Measurements from ENCODE around the gene GNE.
"Not testable (repeated sequence)": the region's sequence is repeated elsewhere in the genome, so short reads cannot be mapped to it uniquely, and the experiment has no call there.

The GNE gene

DNA sequence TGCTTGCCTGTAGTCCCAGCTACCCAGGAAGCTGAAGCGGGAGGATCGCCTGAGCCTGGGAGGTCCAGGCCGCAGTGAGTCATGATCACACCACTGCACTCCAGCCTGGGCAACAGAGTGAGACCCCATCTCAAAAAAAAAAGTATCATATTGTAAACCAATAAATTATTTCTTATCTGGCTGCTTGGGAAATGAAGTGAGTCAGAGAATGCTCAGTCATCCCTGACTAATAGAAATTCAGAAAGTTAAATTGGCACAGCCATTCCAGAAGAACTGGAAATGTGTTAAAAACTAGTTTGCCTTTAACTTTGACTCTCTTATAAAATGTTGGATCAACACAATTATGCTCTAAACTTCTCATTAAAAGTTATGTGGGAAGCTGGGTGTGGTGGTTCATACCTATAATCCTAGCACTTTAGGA is 9.8 kb upstream of the GNE start:
- no peak for DNase-seq

DNA sequence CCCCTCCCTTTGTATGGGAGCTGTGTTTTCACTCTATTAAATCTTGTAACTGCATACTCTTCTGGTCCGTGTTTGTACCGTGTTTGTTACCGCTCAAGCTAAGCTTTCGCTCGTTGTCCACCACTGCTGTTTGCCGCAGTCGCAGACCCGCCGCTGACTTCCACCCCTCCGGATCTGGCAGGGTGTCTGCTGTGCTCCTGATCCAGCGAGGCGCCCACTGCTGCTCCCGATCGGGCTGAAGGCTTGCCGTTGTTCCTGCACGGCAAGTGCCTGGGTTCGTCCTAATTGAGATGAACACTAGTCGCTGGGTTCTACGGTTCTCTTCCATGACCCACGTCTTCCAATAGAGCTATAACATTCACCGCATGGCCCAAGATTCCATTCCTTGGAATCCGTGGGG is 6.6 kb upstream of the GNE start:
- no peak for DNase-seq

DNA sequence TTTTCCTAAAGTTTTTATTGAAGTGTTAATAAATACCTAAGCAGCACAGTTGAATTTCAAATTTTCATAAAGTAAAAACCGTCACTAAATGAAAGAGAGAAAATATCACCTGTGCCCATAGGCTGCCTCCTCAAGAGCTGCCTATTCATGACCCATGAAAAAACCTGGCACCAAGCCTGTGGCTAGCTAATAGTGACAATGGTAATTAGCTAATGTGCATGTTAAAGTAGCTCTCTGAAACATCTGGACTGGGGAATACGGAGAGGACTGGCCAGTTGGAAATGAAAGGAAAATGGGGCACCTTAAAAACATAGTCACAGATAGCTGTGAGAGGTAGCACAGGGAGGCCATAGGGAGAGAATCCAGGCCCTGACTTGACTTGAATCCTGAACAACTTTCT is 5.4 kb upstream of the GNE start:
- no peak for DNase-seq

DNA sequence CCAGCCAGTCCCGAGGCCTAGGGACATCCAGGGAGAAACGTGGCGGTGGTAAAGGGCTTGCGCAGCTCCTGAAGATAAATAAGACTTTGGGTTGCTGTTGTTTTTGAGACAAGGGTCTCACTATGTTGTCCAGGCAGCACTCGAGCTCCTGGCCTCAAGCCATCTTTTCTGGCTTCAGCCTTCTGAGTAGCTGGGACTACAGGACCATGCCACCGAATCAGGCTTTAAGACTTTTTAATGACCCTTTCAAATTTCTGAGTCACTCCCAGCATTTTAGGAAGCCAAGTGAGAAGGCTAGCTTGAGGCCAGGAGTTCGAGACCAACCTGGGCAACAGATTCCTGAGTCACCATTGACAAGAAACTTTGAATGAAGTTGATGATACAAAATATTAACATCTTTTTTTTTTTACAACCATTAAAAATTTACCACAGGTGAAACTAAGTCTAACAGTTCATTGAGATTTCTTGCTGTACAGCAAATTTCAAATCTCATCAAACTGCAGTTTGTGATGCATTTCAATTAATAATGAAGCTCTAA is 817 bp upstream of the GNE start:
- no peak for DNase-seq

DNA sequence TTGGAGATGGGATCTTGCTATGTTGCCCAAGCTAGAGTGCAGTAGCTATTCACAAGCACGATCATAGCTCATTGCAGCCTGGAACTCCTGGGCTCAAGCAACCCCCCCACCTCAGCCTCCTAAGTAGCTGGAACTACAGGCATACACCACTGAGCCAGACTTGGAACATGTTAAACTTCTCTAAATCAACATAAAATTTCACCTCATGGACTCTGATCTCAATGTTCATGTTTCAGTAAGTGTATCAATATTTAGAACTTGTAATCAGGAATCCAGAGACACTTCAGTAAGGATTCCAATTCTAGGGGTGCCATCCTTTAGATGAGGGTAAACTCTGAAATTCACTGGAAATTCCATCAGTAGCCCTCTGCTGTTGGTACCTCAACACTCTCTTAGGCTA is 6.8 kb downstream of the GNE start:
- DNase-seq: no peak

DNA sequence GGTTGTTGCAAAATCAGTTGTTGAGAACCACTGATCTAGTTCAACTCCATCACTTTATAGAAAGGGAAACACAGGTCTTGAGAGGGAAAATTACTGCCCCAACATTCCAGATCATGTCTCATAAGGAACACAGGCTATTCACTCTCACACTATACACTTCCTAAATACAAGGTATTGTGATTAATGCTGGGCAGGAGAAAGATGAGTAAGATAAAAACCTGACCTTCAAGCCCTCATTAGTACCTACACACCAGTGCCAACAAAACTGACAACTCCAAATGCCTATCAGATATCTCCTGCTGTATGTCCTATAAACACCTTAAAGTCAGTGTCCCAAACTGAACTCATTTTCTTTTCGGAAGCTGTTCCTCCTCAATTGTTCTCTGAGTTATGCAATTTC is 8.2 kb downstream of the GNE start:
- no peak for DNase-seq

DNA sequence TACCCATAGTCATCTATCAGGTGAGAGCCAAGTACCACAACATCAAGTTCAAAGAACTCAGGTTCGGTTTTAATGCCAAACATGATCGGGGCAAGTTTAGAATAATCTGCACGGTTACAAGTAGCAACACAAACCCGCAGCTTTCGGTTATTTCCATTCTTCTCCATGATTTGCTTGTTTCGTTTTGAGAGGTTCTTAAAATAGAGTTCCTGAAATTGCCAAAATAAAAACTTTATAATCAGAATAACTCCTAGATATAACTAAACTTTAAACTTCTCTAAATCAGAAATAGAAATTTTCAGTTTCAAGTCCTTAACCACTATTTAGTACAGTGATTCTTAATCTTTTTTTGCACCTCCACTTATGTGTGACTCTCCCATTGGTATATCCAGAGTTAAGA is 9.1 kb downstream of the GNE start:
- no peak for DNase-seq

DNA sequence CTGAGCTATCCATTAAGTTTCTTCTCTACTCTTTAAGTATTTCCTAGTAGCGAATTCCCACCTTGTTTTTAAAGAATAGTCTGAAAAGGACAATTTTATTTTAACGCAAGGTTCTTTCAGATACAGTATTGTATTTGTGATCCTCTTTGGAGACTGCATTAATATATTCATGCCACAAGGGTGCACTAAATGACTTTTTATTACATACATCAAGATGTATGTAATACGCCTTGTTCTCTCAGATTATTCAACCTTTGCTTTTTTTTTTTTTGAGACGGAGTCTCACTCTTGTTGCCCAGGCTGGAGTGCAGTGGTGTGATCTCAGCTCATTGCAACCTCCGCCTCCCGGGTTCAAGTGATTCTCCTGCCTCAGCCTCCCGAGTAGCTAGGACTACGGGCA is 10.2 kb downstream of the GNE start:
- not testable (repeated sequence) for DNase-seq

DNA sequence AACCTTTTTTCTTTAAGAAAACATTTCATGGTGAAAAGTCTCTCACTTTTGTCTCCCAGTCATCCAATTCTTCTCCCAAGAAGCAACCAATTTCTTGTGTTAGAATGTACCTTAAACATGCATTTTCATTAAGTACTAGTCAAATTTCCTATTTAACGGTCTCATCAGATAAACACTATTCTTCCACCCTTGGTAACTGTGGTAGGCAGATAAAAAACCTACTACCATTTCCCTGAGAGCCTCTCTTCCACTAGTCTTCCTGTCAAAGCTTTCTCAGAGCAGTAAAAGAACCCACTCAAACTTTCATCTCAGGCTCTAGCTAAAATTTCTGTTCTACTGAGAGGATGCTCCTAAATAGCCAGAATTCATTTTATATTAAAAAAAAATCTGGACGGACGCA is 10.9 kb downstream of the GNE start:
- DNase-seq: no peak

DNA sequence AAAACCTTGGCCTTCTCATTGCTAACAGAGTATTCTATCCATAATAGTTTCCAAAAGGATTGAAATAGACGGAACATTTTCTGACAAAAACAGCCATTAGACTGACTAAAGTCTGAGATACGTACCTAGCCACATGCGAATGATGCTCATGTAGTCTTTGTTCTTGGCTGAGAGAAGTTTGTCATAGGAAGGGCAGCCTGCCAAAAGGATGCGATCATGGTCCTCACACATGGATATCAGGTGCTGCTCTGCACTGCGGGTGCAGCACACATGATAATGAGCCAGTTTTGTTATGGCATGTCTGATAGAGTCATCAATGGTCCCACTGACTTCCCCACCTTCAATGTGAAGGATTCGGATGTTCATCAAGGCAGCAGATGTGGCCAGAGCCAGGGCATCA is 12.3 kb downstream of the GNE start:
- DNase-seq: no peak

DNA sequence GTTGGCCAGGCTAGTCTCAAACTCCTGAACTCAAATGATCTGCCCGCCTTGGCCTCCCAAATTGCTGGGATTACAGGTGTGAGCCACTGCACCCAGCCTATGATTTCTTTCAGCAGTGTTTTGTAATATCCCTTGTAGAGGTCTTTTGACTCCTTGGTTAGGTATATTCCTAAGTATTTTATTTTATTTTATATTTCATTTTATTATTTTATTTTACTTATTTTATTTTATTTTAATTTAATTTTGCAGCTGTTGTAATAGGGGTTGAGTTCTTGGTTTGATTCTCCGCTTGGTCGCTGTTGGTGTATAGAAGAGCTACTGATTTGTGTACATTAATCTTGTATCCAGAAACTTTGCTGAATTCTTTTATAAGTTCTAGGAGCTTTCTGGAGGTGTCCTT is 18.6 kb downstream of the GNE start:
- DNase-seq: not testable (repeated sequence)

DNA sequence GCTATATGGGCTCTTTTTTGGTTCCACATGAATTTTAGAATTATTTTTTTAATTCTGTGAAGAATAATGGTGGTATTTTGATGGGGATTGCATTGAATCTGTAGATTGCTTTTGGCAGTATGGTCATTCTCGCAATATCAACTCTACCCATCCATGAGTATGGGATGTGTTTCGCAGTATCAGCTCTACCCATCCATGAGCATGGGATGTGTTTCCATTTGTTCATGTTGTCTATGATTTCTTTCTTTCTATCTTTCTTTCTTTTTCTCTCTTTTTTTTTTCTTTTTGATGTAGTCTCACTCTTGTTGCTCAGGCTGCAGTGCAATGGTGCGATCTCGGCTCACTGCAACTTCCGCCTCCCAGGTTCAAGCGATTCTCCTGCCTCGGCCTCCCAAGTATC is 19.0 kb downstream of the GNE start:
- not testable (repeated sequence) for DNase-seq

DNA sequence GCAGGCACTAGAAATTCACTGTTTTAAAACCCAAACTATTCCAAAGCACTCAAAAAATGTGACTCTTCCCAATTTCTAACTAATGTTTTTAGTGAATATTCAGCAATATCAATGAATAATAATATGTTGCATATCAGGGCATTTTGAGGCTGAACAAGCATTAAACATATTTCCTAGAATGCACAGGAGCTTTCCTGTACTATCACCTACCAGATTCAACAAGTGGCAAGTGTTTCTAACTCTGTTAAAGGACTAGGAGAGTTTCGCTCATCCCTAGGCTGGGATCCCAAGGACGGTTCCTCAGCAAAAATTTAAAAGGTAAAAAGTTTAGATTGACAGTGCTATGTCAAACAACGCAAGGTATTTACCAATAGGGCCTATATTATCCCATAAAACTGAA is 21.0 kb downstream of the GNE start:
- no peak for DNase-seq

DNA sequence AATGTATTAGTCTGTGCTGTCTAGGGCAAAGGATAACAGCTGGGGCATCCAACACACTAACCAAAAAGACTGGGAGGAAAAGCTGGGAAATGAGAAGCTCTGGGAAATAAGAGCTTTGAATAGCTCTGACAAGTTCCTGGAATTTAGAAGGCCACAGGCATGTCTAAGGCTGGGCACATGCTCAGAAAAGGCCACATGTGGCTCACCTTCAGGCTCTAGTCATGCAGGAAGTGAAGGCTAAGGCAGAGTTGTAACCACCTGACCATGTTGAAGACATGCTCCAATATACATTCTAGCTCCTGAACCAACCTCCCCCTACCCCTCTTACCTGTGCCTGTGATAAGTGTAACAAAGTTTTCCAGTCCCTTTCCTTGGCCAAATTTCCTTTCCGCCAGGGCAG is 35.8 kb downstream of the GNE start:
- no peak for DNase-seq

DNA sequence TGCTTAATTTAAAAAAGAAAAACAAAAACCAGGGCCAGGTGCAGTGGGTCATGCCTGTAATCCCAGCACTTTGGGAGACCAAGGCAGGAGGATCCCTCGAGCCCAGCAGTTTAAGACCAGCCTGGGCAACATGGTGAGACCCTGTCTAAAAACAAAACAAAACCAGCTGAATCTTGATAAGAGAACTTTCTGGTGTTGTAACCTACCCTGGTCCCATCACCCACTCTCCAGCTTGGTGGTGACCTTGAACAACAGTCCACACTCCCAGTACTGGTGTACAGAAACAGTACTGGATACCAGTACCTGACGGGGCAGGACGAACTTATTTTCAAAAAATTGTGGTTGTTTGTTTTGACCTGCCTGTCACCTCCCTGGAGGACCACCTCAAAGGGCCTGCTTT is 36.6 kb downstream of the GNE start:
- DNase-seq: no peak

DNA sequence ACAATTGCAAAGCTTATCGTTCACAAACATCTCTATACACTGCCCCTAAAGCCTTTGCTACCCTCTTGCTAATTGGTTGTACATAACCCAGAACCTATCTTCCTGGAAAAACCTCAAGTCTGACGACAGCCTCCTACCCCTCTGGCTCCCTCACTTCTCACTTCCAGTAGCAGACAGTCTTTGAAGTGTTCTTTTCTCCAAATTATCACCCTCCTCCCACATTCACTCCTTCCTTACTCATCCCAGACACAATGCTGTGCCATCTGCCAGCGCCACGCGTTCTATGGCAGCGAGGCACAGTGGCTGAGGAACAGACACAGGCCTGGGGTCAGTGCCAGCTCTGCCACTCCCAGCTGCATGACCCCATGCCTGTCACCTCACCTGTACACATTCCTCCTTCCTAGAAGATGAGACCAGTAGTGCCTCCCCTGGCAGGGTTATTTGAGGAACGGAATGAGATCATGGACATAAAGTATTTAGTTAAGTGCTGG is 39.8 kb downstream of the GNE start:
- DNase-seq: no peak

DNA sequence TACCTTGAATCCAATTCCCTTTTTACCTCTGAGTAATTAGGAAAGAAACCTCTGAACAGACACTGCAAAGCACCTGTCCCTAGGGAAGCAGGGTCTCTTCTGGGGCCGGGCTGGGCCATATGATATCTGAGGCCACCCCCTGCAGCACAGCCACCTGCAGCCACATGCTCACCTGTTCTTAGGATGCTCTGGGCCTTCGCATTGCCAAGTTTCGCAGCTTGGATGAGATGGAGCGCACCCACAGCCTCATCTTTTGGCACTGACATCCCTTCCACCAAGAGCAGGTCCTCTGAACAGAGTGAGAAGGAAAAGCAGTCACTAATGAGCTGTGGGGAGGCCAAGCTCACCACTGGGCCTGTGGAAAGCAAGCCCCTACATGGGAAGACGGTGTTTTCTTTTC is 40.2 kb downstream of the GNE start:
- DNase-seq: no peak

DNA sequence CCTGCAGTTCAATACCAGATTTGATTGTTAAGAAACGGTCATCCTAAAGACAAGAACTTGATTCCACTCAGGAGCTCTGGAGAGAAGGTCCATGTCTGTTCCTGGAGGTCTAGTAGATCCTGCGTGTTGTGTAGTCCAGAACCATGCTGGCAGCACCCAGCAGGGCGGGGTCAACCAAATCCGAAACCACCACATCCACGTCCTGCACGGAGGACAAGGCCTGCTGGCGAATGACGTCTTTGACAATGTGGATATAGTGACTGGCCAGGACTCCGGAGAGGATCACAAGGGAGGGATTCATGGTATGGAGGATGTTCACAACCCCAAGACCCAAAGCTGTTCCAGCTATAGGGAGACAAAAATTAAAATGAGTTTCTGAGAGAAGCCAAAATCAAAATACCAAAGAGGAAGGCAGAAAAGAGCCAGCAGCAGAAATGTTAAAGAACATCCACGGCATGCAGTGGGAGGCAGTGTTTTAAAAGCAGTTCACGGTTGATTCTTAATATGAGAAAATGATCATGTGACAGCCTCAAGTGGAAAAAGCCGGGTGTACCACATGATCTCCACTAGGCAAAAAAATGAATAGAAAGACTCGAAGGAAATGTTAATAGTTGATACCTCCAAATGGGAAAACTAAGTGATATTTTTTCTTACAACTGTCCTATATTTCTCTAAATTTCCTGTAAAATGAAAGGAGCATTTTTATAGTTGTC is 40.8 kb downstream of the GNE start:
- DNase-seq: no peak

DNA sequence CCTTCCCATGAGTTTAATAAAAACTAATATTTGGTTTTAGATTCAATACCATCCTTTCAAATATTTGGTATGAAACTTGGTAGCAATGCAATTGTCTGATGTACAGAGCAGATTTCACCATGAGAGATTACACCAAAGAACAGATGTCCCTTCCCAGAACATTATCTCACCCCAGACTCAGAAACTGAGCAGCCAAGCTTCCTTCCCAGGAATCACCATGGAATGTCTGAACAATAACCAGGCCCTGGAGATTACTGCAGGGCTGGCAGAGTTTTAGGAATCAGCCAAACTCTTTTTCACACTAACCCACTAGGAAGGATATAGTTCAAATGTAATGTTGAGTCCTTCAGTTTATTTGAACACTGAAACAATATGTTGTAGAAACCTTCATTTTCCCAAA is 43.7 kb downstream of the GNE start:
- no peak for DNase-seq

DNA sequence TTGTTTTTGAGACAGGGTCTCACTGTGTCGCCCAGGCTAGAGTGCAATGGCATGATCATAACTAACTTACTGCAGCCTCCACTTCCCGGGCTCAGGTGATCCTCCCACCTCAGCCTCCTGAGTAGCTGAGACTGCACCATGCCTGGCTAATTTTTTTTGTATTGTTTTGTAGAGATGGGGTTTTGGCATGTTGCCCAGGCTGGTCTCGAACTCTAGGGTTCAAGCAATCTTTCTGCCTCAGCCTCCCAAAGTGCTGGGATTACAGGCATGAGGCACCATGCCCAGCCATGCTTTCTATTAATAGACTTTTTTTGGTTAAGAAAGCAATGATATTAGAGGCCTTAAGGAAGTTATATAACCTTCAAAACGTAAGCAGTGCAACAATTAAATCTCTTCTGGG is 44.3 kb downstream of the GNE start:
- no peak for DNase-seq

DNA sequence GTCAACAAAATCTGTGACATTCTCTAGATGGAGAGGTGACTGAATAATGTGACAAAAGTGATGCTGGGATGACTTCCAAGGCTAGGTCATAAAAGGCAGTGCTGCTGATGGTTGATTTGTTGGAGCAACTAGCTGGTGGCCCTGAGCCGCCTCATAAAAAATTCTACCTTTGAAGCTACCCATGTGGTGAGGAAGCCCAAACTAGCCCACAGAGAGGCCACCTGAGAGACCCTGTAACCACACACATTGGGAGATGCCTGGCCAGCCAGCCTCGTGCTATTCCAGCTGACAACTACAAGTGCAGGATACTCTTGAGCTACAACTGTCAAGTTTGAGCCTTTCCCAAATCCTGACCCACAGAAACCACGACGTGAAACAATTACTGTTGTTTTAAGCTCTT is 44.9 kb downstream of the GNE start:
- no peak for DNase-seq

DNA sequence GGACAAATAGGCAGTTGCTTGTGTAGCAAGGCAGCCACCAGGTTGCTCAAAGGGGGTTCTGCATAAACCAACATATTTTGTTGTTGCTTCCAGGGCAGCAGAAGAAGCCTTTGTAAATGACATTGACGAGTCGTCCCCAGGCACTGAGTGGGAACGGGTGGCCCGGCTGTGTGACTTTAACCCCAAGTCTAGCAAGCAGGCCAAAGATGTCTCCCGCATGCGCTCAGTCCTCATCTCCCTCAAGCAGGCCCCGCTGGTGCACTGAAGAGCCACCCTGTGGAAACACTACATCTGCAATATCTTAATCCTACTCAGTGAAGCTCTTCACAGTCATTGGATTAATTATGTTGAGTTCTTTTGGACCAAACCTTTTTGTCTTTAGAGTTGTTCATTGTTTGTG is 46.7 kb downstream of the GNE start:
- DNase-seq: no peak

DNA sequence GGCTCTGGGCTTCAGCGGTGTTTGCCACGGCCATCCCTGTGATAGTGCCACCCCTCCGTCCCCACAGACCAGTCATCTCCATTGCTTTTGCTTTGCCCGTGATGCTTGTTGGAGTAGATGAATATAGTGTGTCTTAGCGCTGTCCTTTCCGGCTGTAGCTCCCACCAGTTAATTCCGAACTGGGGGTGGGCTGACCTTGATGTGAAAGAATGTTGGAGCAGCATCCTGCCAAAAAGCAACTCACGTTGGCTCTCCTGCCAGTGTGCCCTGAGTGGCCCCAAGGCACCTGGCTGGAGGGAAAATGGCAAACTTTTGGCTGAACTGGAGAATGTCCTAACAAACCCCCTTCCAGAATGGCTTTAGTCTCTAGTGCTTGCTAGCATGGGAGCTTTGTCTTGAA is 47.5 kb downstream of the GNE start:
- no peak for DNase-seq

DNA sequence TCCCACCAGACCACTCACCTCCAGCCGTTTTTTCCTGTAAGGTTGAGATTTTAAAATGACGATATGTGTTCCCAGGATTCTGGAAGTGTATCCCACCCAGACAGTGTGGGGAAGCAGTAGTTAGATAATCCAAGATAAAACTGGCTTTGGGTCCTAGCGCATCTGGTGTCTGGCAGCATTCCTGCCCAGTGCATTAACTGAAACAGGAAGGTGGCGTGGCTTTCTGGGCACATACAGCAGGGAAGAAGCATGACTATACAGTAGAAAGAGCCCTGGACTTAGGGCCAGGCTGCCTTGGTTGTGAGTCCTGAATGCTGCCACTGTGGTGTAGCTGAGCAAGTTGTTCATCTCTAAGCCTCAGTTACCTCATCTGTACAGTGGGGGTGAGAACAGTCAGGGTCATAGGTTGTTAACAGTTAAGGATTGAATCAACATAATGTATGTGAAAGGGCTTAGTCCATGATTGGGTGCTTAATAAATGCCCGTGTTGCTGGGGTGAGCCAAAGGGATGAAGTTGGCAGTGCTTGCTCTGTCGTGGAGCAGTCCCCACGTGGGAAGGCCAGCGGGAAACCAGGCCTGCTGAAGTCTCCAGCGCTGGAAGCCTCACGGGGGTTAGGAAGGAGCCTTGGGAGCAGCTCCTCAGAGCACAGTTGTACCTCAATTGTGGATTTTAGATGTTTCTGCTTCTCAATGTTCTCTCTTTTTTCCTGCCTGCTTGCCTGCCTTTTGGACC is 49.6 kb downstream of the GNE start:
- DNase-seq: no peak

Data from CD4-positive, alpha-beta T cell treated with Interferon gamma for 1 hour (primary cell).